Measurements from ENCODE around the gene SIPA1.

The SIPA1 gene

DNA sequence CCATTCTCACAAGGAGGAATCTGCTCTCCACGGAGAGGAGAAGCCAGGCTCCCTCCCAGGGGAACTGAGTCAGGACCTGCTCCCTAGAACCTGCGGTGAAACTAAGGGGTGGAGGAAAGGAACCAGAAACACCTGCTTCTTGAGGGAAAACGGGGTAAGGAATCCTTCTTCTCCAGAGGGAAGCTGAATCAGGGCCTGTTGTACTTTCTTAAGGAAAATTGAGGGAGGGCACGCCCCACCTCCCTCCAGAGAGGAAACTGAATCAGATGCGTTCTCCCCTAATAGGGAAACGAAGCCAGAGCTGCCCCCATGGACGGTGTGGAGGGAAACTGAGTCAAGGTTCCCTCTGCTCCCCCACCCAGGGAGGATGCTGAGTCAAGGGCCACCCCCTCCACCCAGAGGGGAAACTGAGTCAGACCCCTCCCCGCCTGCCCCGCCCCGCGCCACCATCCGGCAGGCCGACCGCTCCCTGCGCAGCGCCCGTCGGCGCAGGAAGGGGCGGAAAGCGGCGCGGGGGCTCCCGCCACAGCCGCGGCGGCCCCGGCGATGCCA is 24.4 kb downstream of the SIPA1 start:
- TF ChIP-seq, protein P1, sequence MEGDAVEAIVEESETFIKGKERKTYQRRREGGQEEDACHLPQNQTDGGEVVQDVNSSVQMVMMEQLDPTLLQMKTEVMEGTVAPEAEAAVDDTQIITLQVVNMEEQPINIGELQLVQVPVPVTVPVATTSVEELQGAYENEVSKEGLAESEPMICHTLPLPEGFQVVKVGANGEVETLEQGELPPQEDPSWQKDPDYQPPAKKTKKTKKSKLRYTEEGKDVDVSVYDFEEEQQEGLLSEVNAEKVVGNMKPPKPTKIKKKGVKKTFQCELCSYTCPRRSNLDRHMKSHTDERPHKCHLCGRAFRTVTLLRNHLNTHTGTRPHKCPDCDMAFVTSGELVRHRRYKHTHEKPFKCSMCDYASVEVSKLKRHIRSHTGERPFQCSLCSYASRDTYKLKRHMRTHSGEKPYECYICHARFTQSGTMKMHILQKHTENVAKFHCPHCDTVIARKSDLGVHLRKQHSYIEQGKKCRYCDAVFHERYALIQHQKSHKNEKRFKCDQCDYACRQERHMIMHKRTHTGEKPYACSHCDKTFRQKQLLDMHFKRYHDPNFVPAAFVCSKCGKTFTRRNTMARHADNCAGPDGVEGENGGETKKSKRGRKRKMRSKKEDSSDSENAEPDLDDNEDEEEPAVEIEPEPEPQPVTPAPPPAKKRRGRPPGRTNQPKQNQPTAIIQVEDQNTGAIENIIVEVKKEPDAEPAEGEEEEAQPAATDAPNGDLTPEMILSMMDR (IDR thresholded peaks at IDR 0.05; ENCODE audit: low read depth, low read length, missing control alignments) = no peak
- DNase-seq = no peak
- peaks cover 39% of the 10 kb centered on the region for H3K36me3 ChIP-seq (replicated peaks)
- in situ Hi-C loops (cut with HindIII; ENCODE audit: low pct_ligation_motif_present, low sequenced_read_pairs) = no loop called here
- peak overlapping the region; percentile 88 for H3K27ac ChIP-seq
- H3K4me3 ChIP-seq (ENCODE audit: low read depth, low read length) = peak overlapping the region; percentile 87
- no peaks in the 10 kb centered on the region for H3K27me3 ChIP-seq (replicated peaks)

DNA sequence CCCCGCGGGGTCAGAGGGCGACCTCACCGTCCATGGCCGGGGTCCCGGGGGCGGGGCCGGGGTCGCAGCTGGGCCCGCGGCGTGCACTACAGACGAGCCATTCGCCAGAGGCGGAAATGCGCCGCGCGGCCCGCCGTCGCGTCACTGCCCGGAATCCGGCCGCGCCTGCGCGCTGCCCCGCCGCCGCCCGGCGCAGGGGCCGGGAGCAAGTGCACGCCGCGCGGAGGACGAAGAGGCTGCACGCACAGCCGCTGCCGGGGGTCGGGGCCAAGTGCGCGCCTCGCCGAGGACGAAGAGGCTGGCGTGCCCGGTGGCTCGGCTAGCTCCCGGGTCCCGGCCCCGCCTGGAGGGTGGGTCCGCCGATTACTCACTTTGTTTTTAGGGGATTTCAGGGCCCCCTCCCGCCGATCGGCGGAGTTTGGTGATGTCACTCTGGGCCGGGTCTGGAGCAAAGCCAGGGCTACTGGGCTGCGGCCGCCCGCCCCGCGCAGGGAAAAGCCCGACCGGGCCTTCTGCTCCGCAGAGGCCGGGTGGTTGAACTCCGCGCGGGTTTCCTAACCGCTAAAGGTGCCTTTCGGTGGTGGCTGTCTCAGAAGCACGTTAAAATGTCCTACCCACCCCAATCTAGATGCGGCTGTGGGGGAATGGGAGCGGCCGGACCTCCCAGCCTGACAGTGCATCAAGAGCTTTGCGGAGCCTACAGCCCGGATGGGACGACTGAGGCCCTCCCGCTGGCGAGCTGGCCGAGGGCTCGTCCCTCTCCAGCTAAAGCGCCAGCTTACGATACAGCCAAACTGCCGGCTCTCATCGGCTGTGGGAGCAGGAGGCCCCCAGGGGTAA is 25.1 kb downstream of the SIPA1 start, which contains the start of gene RELA:
TSS of gene RELA (minus strand) at position 118 of the 840 bp plus-strand sequence. CDS start at position 34, 84 bp downstream.
- Histone ChIP-seq H3K4me3 (ENCODE audit: low read depth, low read length) (peak within 1 kb of the TSS; percentile 87), H3K36me3 (replicated peaks) (peaks cover 32% of the 10 kb centered on the region), H3K27me3 (replicated peaks) (no peaks in the 10 kb centered on the region), H3K27ac (peak within 1 kb of the TSS; percentile 88)
- peak; percentile 89 for DNase-seq
- TF ChIP-seq, protein P1 (IDR thresholded peaks at IDR 0.05; ENCODE audit: low read depth, low read length, missing control alignments) = no peak
- in situ Hi-C loops (cut with HindIII; ENCODE audit: low pct_ligation_motif_present, low sequenced_read_pairs) = no loop called here

DNA sequence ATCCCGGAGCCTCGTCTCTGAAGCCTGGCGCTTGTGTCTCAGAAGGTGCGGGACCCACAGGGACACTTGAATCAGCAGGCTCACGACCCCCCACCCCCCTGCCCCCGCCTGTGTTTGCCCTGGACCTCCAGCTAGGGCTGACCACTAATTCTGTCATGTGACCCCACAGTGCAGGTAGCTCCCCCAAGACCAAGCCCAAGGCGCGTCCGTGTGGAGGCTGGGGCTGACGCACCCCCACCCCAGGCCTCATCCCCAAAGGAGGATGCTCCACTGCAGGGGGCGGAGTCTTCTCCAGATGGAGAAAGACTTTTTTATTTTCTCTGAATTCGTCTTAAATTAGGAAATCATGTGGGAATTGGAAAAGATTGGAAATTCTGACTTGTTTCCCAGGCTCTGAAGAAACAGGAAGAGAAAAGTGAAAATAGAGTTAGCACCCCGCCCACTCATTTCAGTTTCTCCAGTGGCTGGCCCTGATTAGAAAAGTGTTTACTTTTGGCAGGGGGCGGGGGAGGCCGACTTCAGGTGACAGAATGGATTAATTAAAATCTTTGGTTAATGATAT is 25.8 kb downstream of the SIPA1 start:
- TF ChIP-seq, protein P1 (IDR thresholded peaks at IDR 0.05; ENCODE audit: low read depth, low read length, missing control alignments) = no peak
- in situ Hi-C loops (cut with HindIII; ENCODE audit: low pct_ligation_motif_present, low sequenced_read_pairs) = no loop called here
- H3K4me3 ChIP-seq (ENCODE audit: low read depth, low read length) = peak overlapping the region; percentile 87
- peak overlapping the region; percentile 88 for H3K27ac ChIP-seq
- DNase-seq = no peak
- no peaks in the 10 kb centered on the region for H3K27me3 ChIP-seq (replicated peaks)
- peaks cover 25% of the 10 kb centered on the region for H3K36me3 ChIP-seq (replicated peaks)

DNA sequence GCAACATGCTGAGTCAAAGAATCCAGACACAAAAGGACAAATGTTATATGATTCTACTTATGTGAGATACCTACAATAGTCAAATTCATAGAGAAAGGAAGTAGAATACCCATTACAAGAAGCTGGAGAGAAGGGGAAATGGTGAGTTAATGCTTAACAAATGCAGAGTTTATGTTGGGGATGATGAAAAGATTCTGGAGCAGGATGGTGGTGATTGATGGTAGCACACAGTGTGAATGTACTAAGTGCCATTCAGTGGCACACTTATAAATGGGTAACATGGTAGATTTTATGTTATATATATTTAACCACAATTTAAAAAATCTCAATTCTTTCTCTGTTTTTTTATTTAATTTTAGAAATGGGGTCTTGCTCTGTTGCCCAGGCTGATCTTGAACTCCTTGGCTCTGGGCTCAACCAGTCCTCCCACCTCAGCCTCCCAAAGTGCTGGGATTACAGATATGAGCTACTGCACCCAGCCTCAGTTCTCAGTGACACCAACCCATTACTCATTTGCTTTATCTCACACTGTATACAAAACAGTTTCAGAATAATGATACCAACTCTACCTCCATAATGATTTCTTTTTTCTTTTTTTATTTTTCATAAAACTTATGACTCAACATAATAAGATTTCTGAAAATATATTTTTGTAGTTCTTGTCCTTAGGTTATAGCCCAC is 34.4 kb downstream of the SIPA1 start:
- Histone ChIP-seq H3K4me3 (ENCODE audit: low read depth, low read length) (no peak overlapping the region), H3K27ac (no peak overlapping the region), H3K27me3 (replicated peaks) (no peaks in the 10 kb centered on the region), H3K36me3 (replicated peaks) (no peaks in the 10 kb centered on the region)
- DNase-seq = no peak
- in situ Hi-C loops (cut with HindIII; ENCODE audit: low pct_ligation_motif_present, low sequenced_read_pairs) = no loop called here
- TF ChIP-seq, protein P1 (IDR thresholded peaks at IDR 0.05; ENCODE audit: low read depth, low read length, missing control alignments) = no peak

DNA sequence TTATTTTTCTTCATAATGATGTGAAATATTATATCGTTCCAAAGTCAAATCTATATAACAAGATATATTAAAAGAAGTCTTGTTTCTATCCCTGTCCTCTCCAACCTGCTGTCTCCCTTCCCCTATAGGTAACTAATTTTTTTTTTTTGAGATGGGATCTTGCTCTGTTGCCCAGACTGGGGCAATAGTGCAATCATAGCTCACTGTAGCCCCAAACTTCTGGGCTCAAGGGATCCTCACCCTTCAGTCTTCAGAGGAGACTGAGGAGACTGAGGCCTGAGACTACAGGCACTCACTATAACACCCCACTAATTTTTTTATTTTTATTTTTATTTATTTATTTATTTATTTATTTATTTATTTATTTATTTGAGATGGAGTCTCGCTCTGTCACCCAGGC is 35.1 kb downstream of the SIPA1 start:
- Histone ChIP-seq H3K4me3 (ENCODE audit: low read depth, low read length) (no peak overlapping the region), H3K36me3 (replicated peaks) (no peaks in the 10 kb centered on the region), H3K27ac (no peak overlapping the region), H3K27me3 (replicated peaks) (no peaks in the 10 kb centered on the region)
- DNase-seq = no peak
- TF ChIP-seq, protein P1 (IDR thresholded peaks at IDR 0.05; ENCODE audit: low read depth, low read length, missing control alignments) = no peak
- in situ Hi-C loops (cut with HindIII; ENCODE audit: low pct_ligation_motif_present, low sequenced_read_pairs) = no loop called here
